Measurements from ENCODE around the gene ATP6V0C.

- TF ChIP-seq EZH2 (IDR thresholded peaks at IDR 0.05; ENCODE audit: low read depth, low read length, severe bottlenecking) (no peak), SP1 (IDR thresholded peaks at IDR 0.05; ENCODE audit: low read depth, low read length) (no peak), MAFK (IDR thresholded peaks at IDR 0.05; ENCODE audit: low read depth, low read length) (no peak)
- TF ChIP-seq, protein P1, sequence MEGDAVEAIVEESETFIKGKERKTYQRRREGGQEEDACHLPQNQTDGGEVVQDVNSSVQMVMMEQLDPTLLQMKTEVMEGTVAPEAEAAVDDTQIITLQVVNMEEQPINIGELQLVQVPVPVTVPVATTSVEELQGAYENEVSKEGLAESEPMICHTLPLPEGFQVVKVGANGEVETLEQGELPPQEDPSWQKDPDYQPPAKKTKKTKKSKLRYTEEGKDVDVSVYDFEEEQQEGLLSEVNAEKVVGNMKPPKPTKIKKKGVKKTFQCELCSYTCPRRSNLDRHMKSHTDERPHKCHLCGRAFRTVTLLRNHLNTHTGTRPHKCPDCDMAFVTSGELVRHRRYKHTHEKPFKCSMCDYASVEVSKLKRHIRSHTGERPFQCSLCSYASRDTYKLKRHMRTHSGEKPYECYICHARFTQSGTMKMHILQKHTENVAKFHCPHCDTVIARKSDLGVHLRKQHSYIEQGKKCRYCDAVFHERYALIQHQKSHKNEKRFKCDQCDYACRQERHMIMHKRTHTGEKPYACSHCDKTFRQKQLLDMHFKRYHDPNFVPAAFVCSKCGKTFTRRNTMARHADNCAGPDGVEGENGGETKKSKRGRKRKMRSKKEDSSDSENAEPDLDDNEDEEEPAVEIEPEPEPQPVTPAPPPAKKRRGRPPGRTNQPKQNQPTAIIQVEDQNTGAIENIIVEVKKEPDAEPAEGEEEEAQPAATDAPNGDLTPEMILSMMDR (IDR thresholded peaks at IDR 0.05; ENCODE audit: control extremely low read depth in 1 of 3, insufficient read depth in 1 of 3, low read depth in 1 of 3, low read length in 3 of 3): no peak
Observed at GRCh38 chr16:2464333-2464732, 49.4 kb upstream of the ATP6V0C start.

Measured in H1 (cell line).